OCI-LY1 (cell line): Measurements from ENCODE around the gene OSBPL1A.

Source experiments
- EZH2 ChIP-seq: fragments of 200-600 bp; sonication (generic), shearing (Covaris generic); IDR thresholded peaks from 2 replicates; pipeline ENCODE4 v1.8.0; 2017; ENCODE audit warnings: borderline replicate concordance, mixed run types, mild to moderate bottlenecking, antibody characterized with exemption, low read length, moderate library complexity, mixed read lengths
- TF ChIP-seq, protein P1 (sequence below): fragments of 200-600 bp; sonication (generic), shearing (Covaris generic); IDR thresholded peaks from 2 replicates; pipeline ENCODE4 v1.5.1; 2017; ENCODE audit warnings: mild to moderate bottlenecking, antibody characterized with exemption, low read length, moderate library complexity, mixed read lengths

GRCh38 chr18:24214913-24215312 is 182.7 kb downstream of the OSBPL1A start:
- TF ChIP-seq, protein P1, sequence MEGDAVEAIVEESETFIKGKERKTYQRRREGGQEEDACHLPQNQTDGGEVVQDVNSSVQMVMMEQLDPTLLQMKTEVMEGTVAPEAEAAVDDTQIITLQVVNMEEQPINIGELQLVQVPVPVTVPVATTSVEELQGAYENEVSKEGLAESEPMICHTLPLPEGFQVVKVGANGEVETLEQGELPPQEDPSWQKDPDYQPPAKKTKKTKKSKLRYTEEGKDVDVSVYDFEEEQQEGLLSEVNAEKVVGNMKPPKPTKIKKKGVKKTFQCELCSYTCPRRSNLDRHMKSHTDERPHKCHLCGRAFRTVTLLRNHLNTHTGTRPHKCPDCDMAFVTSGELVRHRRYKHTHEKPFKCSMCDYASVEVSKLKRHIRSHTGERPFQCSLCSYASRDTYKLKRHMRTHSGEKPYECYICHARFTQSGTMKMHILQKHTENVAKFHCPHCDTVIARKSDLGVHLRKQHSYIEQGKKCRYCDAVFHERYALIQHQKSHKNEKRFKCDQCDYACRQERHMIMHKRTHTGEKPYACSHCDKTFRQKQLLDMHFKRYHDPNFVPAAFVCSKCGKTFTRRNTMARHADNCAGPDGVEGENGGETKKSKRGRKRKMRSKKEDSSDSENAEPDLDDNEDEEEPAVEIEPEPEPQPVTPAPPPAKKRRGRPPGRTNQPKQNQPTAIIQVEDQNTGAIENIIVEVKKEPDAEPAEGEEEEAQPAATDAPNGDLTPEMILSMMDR, result no peak
- TF ChIP-seq EZH2, result no peak
